Measurements from ENCODE around the gene RFC3. TPM values are rescaled to one million over a fixed set of nuclear protein-coding genes. Genes with fewer than 3 reads are reported as not detected.

The RFC3 gene
- total and polyA plus RNA-seq, 2 donors (not counting 1 experiment from before 2014, with no cell fraction given): 3.1 to 13.4 TPM

GRCh38 chr13:33849211-33849610, 31.3 kb downstream of the RFC3 start:
- Histone ChIP-seq H3K4me1 (ENCODE audit: control insufficient read depth, extremely low read depth, insufficient read depth, low read length) (no peaks in the 10 kb centered on the region), H3K27ac (ENCODE audit: insufficient read depth, low read length) (no peak overlapping the region), H2AFZ (ENCODE audit: low read length) (no peak overlapping the region), H3K4me2 (ENCODE audit: extremely low read depth, insufficient read depth, low read length) (no peak overlapping the region), H4K20me1 (ENCODE audit: control insufficient read depth, extremely low read depth, insufficient read depth, low read length) (no peaks in the 10 kb centered on the region), H3K27me3 (ENCODE audit: control insufficient read depth, insufficient read depth, low read length) (no peaks in the 10 kb centered on the region), H3K36me3 (ENCODE audit: control insufficient read depth, insufficient read depth, low read length) (no peaks in the 10 kb centered on the region), H3K79me2 (ENCODE audit: control insufficient read depth, insufficient read depth, low read length) (no peaks in the 10 kb centered on the region), H3K4me3 (replicated peaks in 1 of 4; ENCODE audit: control extremely low read depth in 1 of 4, insufficient read depth in 1 of 4, low read depth in 3 of 4, low read length in 4 of 4) (no peak overlapping the region), H3K9ac (ENCODE audit: insufficient read depth, low read length) (no peak overlapping the region), H3K9me3 (ENCODE audit: control insufficient read depth, insufficient read depth, low read depth, low read length) (no peaks in the 10 kb centered on the region)
- TF ChIP-seq CTCF (conservative IDR thresholded peaks at IDR 0.05 in 1 of 2, IDR thresholded peaks at IDR 0.05 in 1 of 2; ENCODE audit: low read depth in 1 of 2, low read length in 2 of 2) (no peak), EZH2 (IDR thresholded peaks at IDR 0.05; ENCODE audit: low read length, missing control alignments) (no peak)
- DNase-seq (ENCODE audit: low read depth in 2 of 2): no peak

GRCh38 chr13:33855371-33855895, 37.5 kb downstream of the RFC3 start:
- Histone ChIP-seq H3K4me3 (replicated peaks in 1 of 4; ENCODE audit: control extremely low read depth in 1 of 4, insufficient read depth in 1 of 4, low read depth in 3 of 4, low read length in 4 of 4) (no peak overlapping the region), H2AFZ (ENCODE audit: low read length) (no peak overlapping the region), H3K9me3 (ENCODE audit: control insufficient read depth, insufficient read depth, low read depth, low read length) (no peaks in the 10 kb centered on the region), H3K4me1 (ENCODE audit: control insufficient read depth, extremely low read depth, insufficient read depth, low read length) (no peaks in the 10 kb centered on the region), H3K79me2 (ENCODE audit: control insufficient read depth, insufficient read depth, low read length) (no peaks in the 10 kb centered on the region), H3K27me3 (ENCODE audit: control insufficient read depth, insufficient read depth, low read length) (no peaks in the 10 kb centered on the region), H3K9ac (ENCODE audit: insufficient read depth, low read length) (no peak overlapping the region), H3K4me2 (ENCODE audit: extremely low read depth, insufficient read depth, low read length) (no peak overlapping the region), H3K27ac (ENCODE audit: insufficient read depth, low read length) (no peak overlapping the region), H3K36me3 (ENCODE audit: control insufficient read depth, insufficient read depth, low read length) (no peaks in the 10 kb centered on the region), H4K20me1 (ENCODE audit: control insufficient read depth, extremely low read depth, insufficient read depth, low read length) (no peaks in the 10 kb centered on the region)
- TF ChIP-seq CTCF (conservative IDR thresholded peaks at IDR 0.05 in 1 of 2, IDR thresholded peaks at IDR 0.05 in 1 of 2; ENCODE audit: low read depth in 1 of 2, low read length in 2 of 2) (no peak), EZH2 (IDR thresholded peaks at IDR 0.05; ENCODE audit: low read length, missing control alignments) (no peak)
- DNase-seq (ENCODE audit: low read depth in 2 of 2): peak in 1 of 2 donors; percentile 10

DNA sequence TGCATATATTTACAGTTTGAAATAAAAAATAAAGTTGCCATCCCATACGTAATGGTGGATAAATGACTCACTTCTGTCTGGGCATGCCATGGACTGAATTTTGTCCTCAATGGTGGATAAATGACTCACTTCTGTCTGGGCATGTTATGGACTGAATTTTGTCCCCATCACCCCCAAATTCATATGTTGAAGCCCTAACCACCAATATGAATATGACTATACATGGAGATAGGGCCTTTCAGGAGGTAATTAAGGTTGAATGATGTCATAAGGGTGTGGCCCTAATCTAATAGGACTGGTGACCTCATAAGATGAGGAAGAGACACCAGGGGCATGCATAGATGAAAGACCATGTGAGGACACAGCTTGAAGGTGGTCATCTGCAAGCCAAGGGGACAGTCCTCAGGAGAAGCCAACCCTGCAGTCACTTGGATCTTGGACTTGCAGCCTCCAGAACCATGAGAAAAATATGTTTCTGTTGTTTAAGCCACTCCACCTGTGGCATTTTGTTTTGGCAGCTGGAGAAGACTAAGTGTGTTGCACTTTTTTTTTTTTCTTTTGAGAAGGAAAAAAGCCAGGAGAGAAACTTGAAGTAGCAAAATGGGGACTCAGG, 41.8 kb downstream of the RFC3 start:
- no peaks in the 10 kb centered on the region for H3K9me3 ChIP-seq (ENCODE audit: control insufficient read depth, insufficient read depth, low read depth, low read length)
- no peak overlapping the region for H3K27ac ChIP-seq (ENCODE audit: insufficient read depth, low read length)
- DNase-seq (ENCODE audit: low read depth in 2 of 2): peak; percentile 2 to 4
- H3K4me1 ChIP-seq (ENCODE audit: control insufficient read depth, extremely low read depth, insufficient read depth, low read length): no peaks in the 10 kb centered on the region
- no peaks in the 10 kb centered on the region for H4K20me1 ChIP-seq (ENCODE audit: control insufficient read depth, extremely low read depth, insufficient read depth, low read length)
- H3K4me3 ChIP-seq (replicated peaks in 1 of 4; ENCODE audit: control extremely low read depth in 1 of 4, insufficient read depth in 1 of 4, low read depth in 3 of 4, low read length in 4 of 4): no peak overlapping the region
- H3K36me3 ChIP-seq (ENCODE audit: control insufficient read depth, insufficient read depth, low read length): no peaks in the 10 kb centered on the region
- no peaks in the 10 kb centered on the region for H3K79me2 ChIP-seq (ENCODE audit: control insufficient read depth, insufficient read depth, low read length)
- no peak overlapping the region for H3K9ac ChIP-seq (ENCODE audit: insufficient read depth, low read length)
- no peaks in the 10 kb centered on the region for H3K27me3 ChIP-seq (ENCODE audit: control insufficient read depth, insufficient read depth, low read length)
- no peak overlapping the region for H2AFZ ChIP-seq (ENCODE audit: low read length)
- no peak for TF ChIP-seq CTCF (conservative IDR thresholded peaks at IDR 0.05 in 1 of 2, IDR thresholded peaks at IDR 0.05 in 1 of 2; ENCODE audit: low read depth in 1 of 2, low read length in 2 of 2)
- no peak for TF ChIP-seq EZH2 (IDR thresholded peaks at IDR 0.05; ENCODE audit: low read length, missing control alignments)
- no peak overlapping the region for H3K4me2 ChIP-seq (ENCODE audit: extremely low read depth, insufficient read depth, low read length)

Data from fibroblast of lung (primary cell).